HG03045 (cell line): Measurements from ENCODE around the gene TMEM120A.

ENCODE experiments used
- ATAC-seq: cut with Tn5 transposase; IDR thresholded peaks from one replicate; pipeline ENCODE4 v1.9.1; 2021; ENCODE audit warnings: mild to moderate bottlenecking, moderate library complexity; ENCODE audit not compliant: unreplicated experiment

Gene TMEM120A

GRCh38 chr7:75981453-75982305 lies 12.7 kb downstream of the TMEM120A start:
- no peak for ATAC-seq

DNA sequence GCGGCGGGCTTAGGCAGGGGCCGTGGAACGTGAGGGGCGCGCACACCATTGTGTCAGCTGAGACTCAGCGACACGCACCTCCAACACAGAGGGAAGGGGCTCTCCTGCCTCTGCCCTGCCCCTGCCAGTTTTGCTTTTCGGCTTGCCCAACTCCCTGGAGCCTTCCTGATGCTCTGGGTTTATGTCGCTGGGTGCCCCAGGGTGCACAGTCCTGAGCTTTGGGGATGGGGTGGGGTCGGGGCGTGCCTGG lies 13.3 kb downstream of the TMEM120A start:
- no peak for ATAC-seq

DNA sequence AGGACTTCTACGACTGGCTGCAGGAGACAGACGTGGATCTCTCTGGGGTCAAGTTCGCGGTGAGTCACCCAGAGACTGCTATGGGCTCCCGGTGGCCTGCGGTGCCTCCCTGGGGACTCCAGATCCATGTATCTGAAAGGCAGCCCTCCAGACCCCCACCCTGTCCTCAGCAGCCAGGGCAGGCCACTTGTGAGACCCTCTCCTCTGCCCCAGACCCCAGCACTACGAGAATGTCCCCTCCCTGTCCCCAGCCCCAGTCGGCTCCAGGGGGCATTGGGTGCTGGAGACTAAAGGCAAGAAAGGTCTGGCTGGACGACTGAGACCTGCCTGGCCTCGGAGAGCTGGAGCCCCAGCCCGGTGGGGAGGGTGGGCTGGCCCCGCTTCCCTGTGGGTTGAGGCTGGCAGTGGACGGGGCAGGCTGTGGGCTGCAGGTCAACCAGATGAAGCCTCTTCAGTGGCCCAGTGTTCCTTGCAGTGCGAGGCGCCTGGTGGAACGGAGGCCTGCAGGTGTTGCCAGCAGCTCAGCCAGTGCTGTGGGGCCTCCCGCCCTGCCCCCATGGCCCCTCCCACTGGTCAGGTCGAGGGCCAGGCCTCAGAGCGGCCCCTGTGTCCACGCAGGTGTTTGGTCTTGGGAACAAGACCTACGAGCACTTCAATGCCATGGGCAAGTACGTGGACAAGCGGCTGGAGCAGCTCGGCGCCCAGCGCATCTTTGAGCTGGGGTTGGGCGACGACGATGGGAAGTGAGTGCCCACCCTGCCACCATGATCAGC lies 13.8 kb downstream of the TMEM120A start:
- no peak for ATAC-seq

GRCh38 chr7:75979759-75980429 lies 14.5 kb downstream of the TMEM120A start:
- ATAC-seq: no peak

DNA sequence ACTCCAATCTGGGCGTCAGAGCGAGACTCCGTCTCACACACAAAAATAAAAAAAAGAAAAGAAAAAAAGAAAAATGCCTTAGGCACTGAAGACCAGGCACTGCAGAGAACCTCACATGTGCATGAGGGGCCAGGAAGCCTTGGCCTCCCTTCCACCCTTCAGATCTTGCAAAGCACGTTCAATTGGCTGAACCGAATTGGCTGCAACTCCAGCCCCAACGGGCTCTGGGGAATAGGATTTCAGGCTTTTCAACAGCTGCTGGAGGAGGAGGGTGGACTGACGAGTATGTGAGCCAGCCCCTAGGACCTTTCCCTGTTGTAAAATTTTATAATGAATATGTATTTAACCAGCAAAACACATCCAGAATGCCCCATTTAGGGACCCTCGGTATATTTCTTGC lies 16.7 kb downstream of the TMEM120A start:
- ATAC-seq: no peak

GRCh38 chr7:75971961-75972763 lies 22.2 kb downstream of the TMEM120A start:
- ATAC-seq: no peak

DNA sequence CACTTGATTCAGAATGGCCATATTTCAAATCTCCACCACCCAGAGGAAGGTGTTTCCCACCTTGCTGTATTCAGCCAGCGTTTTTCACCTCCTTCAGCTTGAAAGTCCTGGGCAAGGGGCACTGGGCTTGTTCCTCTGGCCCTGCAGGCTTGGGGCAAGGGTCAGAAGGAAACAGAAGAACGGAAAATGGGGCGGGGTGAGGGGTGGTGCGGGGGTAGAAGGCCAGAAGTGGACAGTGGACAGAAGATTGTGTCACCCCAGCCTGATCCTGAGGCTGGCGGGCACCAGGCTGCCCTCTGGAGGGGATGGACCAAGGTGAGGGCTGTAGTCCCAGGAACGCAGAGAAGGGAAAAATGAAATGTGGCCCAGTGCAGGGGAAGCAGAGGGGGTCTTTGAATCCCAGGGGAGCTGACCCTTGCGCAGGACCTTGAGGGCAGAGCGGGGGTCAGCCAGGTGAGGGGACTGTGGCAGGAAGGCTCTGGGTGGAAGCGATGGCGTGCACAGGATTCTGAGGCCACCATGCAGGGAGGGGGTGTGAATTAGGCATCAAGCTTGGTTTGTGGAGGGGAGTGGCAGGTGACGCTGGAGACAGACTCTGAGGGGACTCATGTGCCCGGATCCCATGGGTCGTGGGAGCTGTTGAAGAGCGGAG lies 23.0 kb downstream of the TMEM120A start:
- ATAC-seq: no peak

GRCh38 chr7:75969704-75970498 lies 24.5 kb downstream of the TMEM120A start:
- no peak for ATAC-seq

DNA sequence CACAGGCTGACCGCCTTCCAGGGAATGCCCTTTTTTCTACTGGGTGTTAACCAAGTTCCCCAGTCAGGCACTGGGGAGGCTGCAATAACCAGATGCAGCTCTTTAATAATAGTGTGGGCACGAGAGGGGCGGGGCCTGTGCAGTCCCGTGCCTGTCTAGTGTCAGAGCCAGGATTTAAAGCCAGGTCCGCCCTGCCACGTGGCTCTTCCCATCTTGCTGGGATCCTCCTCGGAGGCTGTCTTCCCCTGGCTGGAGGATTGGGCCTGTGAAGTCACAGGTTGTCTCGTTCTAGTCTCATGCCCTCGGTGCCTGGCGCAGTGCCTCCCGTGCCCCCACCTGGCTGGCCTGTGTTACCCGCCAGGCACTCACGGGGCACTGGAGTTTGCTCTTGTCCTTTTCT lies 25.2 kb downstream of the TMEM120A start:
- ATAC-seq: no peak

DNA sequence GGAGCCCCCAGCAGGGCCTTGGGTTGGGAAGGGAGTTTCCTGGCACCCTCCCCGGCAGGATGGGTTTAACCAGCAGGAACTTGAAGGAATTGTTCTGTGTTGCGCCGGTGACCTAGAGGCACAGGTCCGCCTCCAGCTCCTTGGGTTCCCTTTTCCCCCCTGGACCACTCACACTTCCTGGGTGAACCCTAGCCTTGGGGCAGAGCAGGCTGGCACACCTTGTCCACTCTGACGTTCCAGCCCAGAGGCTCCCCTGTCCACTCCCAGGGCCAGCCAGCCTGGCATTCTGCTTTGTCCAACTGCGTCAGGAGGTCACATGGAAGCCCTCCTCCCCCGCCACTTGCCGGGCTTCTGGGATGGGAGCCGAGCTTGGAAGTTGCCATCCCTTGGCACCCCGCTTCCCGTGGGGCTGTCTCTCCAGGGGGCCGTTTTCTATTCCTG lies 25.8 kb downstream of the TMEM120A start:
- no peak for ATAC-seq

GRCh38 chr7:75968012-75968411 lies 26.4 kb downstream of the TMEM120A start:
- ATAC-seq: no peak

GRCh38 chr7:75967487-75967997 lies 26.9 kb downstream of the TMEM120A start:
- no peak for ATAC-seq

DNA sequence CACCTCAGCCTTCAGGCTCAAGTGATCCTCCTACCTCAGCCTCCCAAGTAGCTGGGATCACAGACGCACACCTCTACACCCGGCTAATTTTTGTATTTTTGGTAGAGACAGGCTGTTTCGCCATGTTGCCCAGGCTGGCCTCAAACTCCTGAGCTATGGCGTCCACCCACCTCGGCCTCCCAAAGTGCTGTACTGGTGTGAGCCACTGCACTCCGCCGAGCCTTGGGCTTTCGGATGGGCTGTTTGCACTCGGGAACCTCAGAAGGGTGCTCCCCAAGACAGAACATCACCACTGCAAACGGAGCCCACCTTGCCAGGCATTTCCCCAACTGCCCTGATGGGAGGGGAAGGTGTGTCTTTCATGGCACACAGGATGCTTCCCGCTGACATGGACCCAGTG lies 27.3 kb downstream of the TMEM120A start:
- no peak for ATAC-seq

DNA sequence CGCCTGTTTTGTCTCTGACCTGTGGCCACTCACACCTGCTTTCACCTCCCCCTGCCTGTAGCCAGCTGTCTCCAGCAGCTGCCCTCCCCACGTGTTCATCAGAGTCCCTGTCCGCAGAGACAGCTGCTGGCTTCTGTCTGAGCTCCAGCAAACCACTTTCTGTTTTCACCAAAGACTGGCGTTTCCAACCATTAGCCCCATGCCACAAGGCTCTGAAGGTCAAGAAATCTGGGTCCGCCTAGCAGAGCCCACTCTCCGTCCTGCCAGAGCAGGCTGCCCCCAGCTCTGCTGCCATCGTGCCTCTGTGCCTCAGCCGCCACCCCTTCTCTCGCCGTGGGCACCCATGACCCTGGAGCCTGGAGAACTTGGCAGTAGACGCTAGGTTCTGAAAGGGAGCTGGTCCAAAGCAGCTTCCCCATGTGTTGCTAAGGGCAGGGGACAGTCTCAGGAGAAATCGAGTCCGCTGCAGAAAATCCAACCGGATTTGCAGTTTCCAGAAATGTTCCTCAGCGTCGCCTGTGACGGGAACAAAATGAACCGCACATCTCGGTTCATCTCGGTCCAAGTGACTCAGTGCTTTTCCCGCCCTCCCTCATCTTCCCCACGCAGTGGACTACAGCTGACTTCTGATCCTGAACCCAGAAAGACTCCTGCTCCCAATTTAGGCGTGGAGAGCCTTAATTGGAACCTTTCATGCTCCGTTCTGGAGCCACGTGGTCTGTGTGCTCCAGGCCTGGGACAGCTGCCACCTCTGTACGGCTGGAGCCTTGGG lies 28.0 kb downstream of the TMEM120A start:
- no peak for ATAC-seq

GRCh38 chr7:75965617-75966016 lies 28.8 kb downstream of the TMEM120A start:
- ATAC-seq: no peak

DNA sequence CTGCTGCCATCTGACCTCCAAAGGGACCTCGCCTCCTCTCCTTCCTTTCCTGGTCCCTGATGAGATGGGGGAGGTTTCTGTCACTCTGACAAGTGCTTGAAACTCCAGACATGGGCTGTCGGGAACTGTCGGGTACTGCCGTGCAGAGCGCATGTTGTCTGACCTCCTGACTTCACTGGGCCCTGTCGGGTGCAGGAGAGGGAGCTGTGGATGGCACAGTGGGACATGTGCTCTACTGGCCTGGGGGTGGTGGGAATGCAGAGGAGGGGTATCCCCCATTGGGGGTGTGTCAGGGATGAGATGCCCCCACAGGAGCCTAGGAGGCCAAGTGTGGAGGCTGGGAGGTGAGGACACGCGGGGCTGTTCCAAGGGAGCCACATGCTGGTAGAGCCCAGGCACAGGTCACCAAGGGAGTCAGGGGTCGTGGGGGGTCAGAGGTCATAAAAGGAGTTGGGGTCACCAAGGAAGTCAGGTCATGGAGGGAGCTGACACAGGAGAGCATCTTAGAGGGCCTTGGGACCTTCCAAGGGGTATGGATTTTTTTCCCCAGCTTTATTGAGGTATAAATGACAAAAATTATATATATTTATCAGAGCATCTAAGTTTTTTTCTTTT lies 30.9 kb downstream of the TMEM120A start:
- no peak for ATAC-seq

- ATAC-seq: no peak
Observed at GRCh38 chr7:75962607-75963380, 31.6 kb downstream of the TMEM120A start.

- no peak for ATAC-seq
Observed at GRCh38 chr7:75961218-75961617, 33.2 kb downstream of the TMEM120A start.
